GM12878 (cell line): ENCODE data around the gene NOL11. TPM values are rescaled to one million over a fixed set of nuclear protein-coding genes. Genes with fewer than 3 reads are reported as not detected.

Experiments used
- ATAC-seq: fragments of 200-7000 bp; cut with Tn5 transposase; 3 replicates; pipeline ENCODE4 v1.9.1; 2020; ENCODE audit warnings: mild to moderate bottlenecking, moderate library complexity
- BruUV-seq: library from RNA; stranded (reverse); fragments of 400-500 nt; replicated peaks from 2 replicates; lab custom pipeline; 2021; lab: Mats Ljungman, UMichigan
- CTCF ChIA-PET: fragments of 300-600 bp; sonication (Branson Sonifier 250); formaldehyde crosslinking; extraction: SDS; loops from one replicate; lab custom pipeline; 2021; ENCODE audit warnings: inconsistent platforms; lab: Yijun Ruan, JAX
- POLR2A ChIA-PET: fragments of 350-600 bp; formaldehyde crosslinking; extraction: SDS; loops from one replicate; lab custom pipeline; 2021; ENCODE audit warnings: inconsistent platforms; lab: Charles Lee
- RAD21 ChIA-PET: fragments of 300-600 bp; sonication (Branson Sonifier 250); formaldehyde crosslinking; loops from one replicate; lab custom pipeline; 2023; ENCODE audit warnings: antibody characterized with exemption; ENCODE audit not compliant: unreplicated experiment; lab: Charles Lee
- SMC1A ChIA-PET: fragments of 300-600 bp; sonication (Branson Sonifier 250); formaldehyde crosslinking; loops from one replicate; lab custom pipeline; 2023; ENCODE audit not compliant: unreplicated experiment, uncharacterized antibody; lab: Charles Lee
- DNase-seq: peaks from one replicate; pipeline ENCODE4 v3.0.0-alpha.2; 2011; ENCODE audit warnings: low read depth, low spot score
- FAIRE-seq: peaks from 3 replicates; lab custom pipeline; 2011; peaks lifted over from hg19 to GRCh38; lab: Jason Lieb, UNC
- H2AFZ ChIP-seq: 2 replicates; pipeline ENCODE4 v1.6.0; 2011; ENCODE audit warnings: low read depth, low read length, control low read depth; ENCODE audit not compliant: control insufficient read depth
- H3K27ac ChIP-seq: 2 replicates; pipeline ENCODE4 v1.5.1; 2011; ENCODE audit warnings: control low read depth; ENCODE audit not compliant: control insufficient read depth, insufficient read depth
- H3K27me3 ChIP-seq, 2 experiments: replicated peaks in 1 of 2; 2 replicates each; pipeline versions ENCODE4 v1.6.0 to v1.6.1; 2011; ENCODE audit warnings: low read length in 1 of 2; ENCODE audit not compliant: control insufficient read depth in 2 of 2, insufficient read depth in 2 of 2
- H3K36me3 ChIP-seq, 2 experiments: 2 replicates each; pipeline ENCODE4 v1.5.1; 2011; ENCODE audit warnings: low read length in 1 of 2; ENCODE audit not compliant: control insufficient read depth in 2 of 2, insufficient read depth in 2 of 2
- H3K4me1 ChIP-seq: 2 replicates; pipeline ENCODE4 v1.6.1; 2011; ENCODE audit warnings: mild to moderate bottlenecking, low read length, moderate library complexity, mixed read lengths; ENCODE audit not compliant: control insufficient read depth, insufficient read depth
- H3K4me2 ChIP-seq: 2 replicates; pipeline ENCODE4 v1.6.0; 2011; ENCODE audit warnings: control low read depth; ENCODE audit not compliant: control insufficient read depth, insufficient read depth
- H3K4me3 ChIP-seq: fragments of 200-600 bp; sonication (generic); 2 replicates; pipeline ENCODE4 v1.5.1; 2016
- H3K79me2 ChIP-seq: 2 replicates; pipeline ENCODE4 v1.6.0; 2011; ENCODE audit warnings: low read length; ENCODE audit not compliant: control insufficient read depth, insufficient read depth
- H3K9ac ChIP-seq: 2 replicates; pipeline ENCODE4 v1.8.0; 2011; ENCODE audit warnings: low read length, control low read depth, mixed read lengths; ENCODE audit not compliant: control insufficient read depth, insufficient read depth
- H3K9me3 ChIP-seq: replicated peaks from 3 replicates; pipeline ENCODE4 v1.5.1; 2011; ENCODE audit warnings: mild to moderate bottlenecking, low read length; ENCODE audit not compliant: control insufficient read depth, insufficient read depth
- H4K20me1 ChIP-seq: 2 replicates; pipeline ENCODE4 v1.6.0; 2011; ENCODE audit not compliant: control insufficient read depth, insufficient read depth
- BHLHE40 ChIP-seq, 2 experiments: fragments of 450-650 bp in 1 of 2; IDR thresholded peaks; 2 replicates each; pipeline ENCODE4 v1.6.1; 2011 to 2017; ENCODE audit warnings: low read depth in 2 of 2, borderline replicate concordance in 1 of 2, improper control_type of control experiment in 1 of 2, low read length in 1 of 2, mild to moderate bottlenecking in 1 of 2
- CBFB ChIP-seq: IDR thresholded peaks from 2 replicates; pipeline ENCODE4 v1.6.1; 2016; ENCODE audit warnings: antibody characterized with exemption, low read depth
- CBX3 ChIP-seq: fragments of 200-600 bp; sonication (generic); IDR thresholded peaks from 2 replicates; pipeline ENCODE4 v1.6.1; 2016; ENCODE audit warnings: low read depth, borderline replicate concordance
- CHD2 ChIP-seq: IDR thresholded peaks from 2 replicates; pipeline ENCODE4 v1.6.1; 2011; ENCODE audit warnings: low read depth, low read length, improper control_type of control experiment, borderline replicate concordance
- CREM ChIP-seq: IDR thresholded peaks from 2 replicates; pipeline ENCODE4 v1.6.1; 2014; ENCODE audit warnings: antibody characterized with exemption, low read depth
- HDAC2 ChIP-seq: fragments of 200-600 bp; sonication (generic); IDR thresholded peaks from 2 replicates; pipeline ENCODE4 v1.6.1; 2017
- JUND ChIP-seq: IDR thresholded peaks from 2 replicates; pipeline ENCODE4 v1.6.1; 2012; ENCODE audit warnings: low read depth, mild to moderate bottlenecking, low read length, improper control_type of control experiment, moderate library complexity
- ZNF622 ChIP-seq: fragments of 450-650 bp; IDR thresholded peaks from 2 replicates; pipeline ENCODE4 v1.6.1; 2017; ENCODE audit warnings: mild to moderate bottlenecking, inconsistent platforms
- WGBS: methylation state at CpG from one replicate; pipeline ENCODE4 v1.1.6; 2016; ENCODE audit warnings: low lambda C conversion rate; ENCODE audit not compliant: insufficient replicate concordance, insufficient coverage; ENCODE audit errors: missing lambda C conversion rate; 5-methylcytosine and 5-hydroxymethylcytosine counted together
- in situ Hi-C: fragments of 300-500 bp; cut with MboI; formaldehyde crosslinking; loops from 9 replicates; pipeline ENCODE4 v1.14.3; 2018; ENCODE audit warnings: mixed read lengths
- intact Hi-C: fragments of 100-400 bp; cut with micrococcal nuclease; formaldehyde crosslinking; loops from one replicate; pipeline ENCODE4 v1.14.2; 2022; ENCODE audit not compliant: unreplicated experiment
- polyA plus RNA-seq, 11 experiments: library from polyadenylated mRNA; depleted of rRNA in 4 of 11; unstranded in 6 of 11; stranded (reverse) in 5 of 11; fragments of >200 nt; fragmentation: Nextera tagmentation in 4 of 11; fragmentation: Illumina TruSeq in 1 of 11; extraction: Ambion mirVana in 4 of 11; extraction: Trizol in 1 of 11; gene quantifications; 1 replicate in 1 of 11; 2 replicates in 10 of 11; pipeline versions ENCODE4 v1.2.1 to v1.2.3, GENCODE V29; 2011 to 2016; ENCODE audit warnings: inconsistent platforms in 2 of 11, missing spikeins in 2 of 11, low read depth in 1 of 11
- total RNA-seq, 4 experiments: library from RNA; depleted of rRNA in 3 of 4; stranded (reverse); fragments of >200 nt in 3 of 4; fragmentation: Illumina TruSeq in 1 of 4; extraction: Trizol in 1 of 4; gene quantifications; 2 replicates each; pipeline versions ENCODE4 v1.2.1 to v1.2.3, GENCODE V29; 2013 to 2021
- TF ChIP-seq, protein P1 (sequence below): fragments of 450-650 bp; IDR thresholded peaks from 2 replicates; pipeline ENCODE4 v1.6.1; 2016; ENCODE audit warnings: mild to moderate bottlenecking
- TF ChIP-seq, protein P2 (sequence below): fragments of 450-650 bp; formaldehyde crosslinking; IDR thresholded peaks from 2 replicates; pipeline ENCODE4 v1.4.0; 2022; ENCODE audit warnings: mild to moderate bottlenecking, moderate library complexity

NOL11 gene
- total and polyA plus RNA-seq, 10 of the 15 experiments (the other 5 are each of a cell fraction or from before 2014, with no cell fraction given): 54.8 to 130 (median 94.6) TPM

DNA sequence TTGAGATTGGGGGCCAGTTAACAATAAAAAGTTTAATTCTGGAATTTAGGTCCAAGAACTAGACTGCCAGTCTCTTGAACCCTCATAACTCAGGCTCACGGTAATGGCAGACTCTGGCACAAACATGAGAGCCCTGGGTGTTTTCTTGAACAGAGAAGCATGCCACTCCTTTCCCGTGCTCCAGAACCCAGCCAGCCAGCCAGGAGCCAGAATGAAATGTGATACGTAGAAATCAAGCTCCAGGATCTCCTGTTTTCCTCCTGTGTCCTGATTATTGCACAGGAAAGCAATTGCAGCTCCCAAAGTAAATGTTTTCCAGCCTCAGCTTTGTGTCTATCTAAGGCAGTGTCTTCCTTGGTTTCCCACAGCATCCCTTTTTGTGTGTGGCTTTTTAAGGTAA lies 46.2 kb upstream of the NOL11 start (continued):
- TF ChIP-seq, protein P1, sequence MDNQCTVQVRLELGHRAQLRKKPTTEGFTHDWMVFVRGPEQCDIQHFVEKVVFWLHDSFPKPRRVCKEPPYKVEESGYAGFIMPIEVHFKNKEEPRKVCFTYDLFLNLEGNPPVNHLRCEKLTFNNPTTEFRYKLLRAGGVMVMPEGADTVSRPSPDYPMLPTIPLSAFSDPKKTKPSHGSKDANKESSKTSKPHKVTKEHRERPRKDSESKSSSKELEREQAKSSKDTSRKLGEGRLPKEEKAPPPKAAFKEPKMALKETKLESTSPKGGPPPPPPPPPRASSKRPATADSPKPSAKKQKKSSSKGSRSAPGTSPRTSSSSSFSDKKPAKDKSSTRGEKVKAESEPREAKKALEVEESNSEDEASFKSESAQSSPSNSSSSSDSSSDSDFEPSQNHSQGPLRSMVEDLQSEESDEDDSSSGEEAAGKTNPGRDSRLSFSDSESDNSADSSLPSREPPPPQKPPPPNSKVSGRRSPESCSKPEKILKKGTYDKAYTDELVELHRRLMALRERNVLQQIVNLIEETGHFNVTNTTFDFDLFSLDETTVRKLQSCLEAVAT: no peak
- TF ChIP-seq BHLHE40 (IDR thresholded peaks at IDR 0.05; ENCODE audit: borderline replicate concordance in 1 of 2, low read depth in 2 of 2, low read length in 1 of 2): no peak

GRCh38 chr17:67672592-67673335 lies 45.0 kb upstream of the NOL11 start:
- in situ Hi-C loops (no loop called here), intact Hi-C loops (no loop called here)
- no peak overlapping the region for H3K4me2 ChIP-seq
- no TSS peak for BruUV-seq
- H3K27me3 ChIP-seq: no peaks in the 10 kb centered on the region
- H3K27ac ChIP-seq: no peak overlapping the region
- no peak overlapping the region for H3K9ac ChIP-seq
- peaks cover 4 to 11% of the 10 kb centered on the region in 2 experiments for H3K36me3 ChIP-seq
- ChIA-PET POLR2A (interaction anchor here (0.6 kb wide), 1 partner anchor 93 kb away, joined by 5 read pairs; no protein-coding TSS in a partner anchor), CTCF (interaction anchor here (1.0 kb wide), 1 partner anchor 15 kb away, joined by 4 read pairs; no protein-coding TSS in a partner anchor), SMC1A (interaction anchor here (1.1 to 1.8 kb wide), 2 partner anchors 13 to 14 kb away, joined by 3 to 4 read pairs; no protein-coding TSS in a partner anchor), RAD21 (no interaction called here)
- no peaks in the 10 kb centered on the region; the same call in 2 of the 3 replicates for H3K9me3 ChIP-seq
- TF ChIP-seq CBX3: no peak
- no peak for TF ChIP-seq ZNF622
- TF ChIP-seq CREM: no peak
- no peak for TF ChIP-seq JUND
- TF ChIP-seq, protein P2, sequence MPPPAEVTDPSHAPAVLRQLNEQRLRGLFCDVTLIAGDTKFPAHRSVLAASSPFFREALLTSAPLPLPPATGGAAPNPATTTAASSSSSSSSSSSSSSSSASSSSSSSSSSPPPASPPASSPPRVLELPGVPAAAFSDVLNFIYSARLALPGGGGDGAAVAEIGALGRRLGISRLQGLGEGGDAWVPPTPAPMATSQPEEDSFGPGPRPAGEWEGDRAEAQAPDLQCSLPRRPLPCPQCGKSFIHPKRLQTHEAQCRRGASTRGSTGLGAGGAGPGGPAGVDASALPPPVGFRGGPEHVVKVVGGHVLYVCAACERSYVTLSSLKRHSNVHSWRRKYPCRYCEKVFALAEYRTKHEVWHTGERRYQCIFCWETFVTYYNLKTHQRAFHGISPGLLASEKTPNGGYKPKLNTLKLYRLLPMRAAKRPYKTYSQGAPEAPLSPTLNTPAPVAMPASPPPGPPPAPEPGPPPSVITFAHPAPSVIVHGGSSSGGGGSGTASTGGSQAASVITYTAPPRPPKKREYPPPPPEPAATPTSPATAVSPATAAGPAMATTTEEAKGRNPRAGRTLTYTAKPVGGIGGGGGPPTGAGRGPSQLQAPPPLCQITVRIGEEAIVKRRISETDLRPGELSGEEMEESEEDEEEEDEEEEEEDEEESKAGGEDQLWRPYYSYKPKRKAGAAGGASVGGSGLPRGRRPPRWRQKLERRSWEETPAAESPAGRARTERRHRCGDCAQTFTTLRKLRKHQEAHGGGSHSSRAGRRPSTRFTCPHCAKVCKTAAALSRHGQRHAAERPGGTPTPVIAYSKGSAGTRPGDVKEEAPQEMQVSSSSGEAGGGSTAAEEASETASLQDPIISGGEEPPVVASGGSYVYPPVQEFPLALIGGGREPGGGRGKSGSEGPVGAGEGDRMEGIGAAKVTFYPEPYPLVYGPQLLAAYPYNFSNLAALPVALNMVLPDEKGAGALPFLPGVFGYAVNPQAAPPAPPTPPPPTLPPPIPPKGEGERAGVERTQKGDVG (CRISPR knock-in tag): no peak
- no peak for TF ChIP-seq CBFB
- no peak for TF ChIP-seq CHD2
- TF ChIP-seq HDAC2: no peak
- WGBS: 87% methylated on average over 10 of the region's 10 CpGs
- DNase-seq: no peak
- no peak overlapping the region for H2AFZ ChIP-seq
- no peak overlapping the region for H3K4me3 ChIP-seq
- FAIRE-seq: no peak
- no peaks in the 10 kb centered on the region for H3K79me2 ChIP-seq
- H4K20me1 ChIP-seq: no peaks in the 10 kb centered on the region
- peaks cover 7% of the 10 kb centered on the region; the same call in 1 of the 2 replicates for H3K4me1 ChIP-seq
- ATAC-seq: no peak
